ENCODE measurements around the gene GRK6. TPM values are rescaled to one million over a fixed set of nuclear protein-coding genes. Genes with fewer than 3 reads are reported as not detected.

Gene GRK6
- total and polyA plus RNA-seq, 11 donors, result 6.8 to 33.2 (median 17.3) TPM

- DNase-seq (peak in 1 of 5 donors; percentile 62), ATAC-seq (no peak)
- peaks cover 0 to 95% (median 64%) of the 10 kb centered on the region in 9 donors for H3K36me3 ChIP-seq
- no peaks in the 10 kb centered on the region for H3K27me3 ChIP-seq
- no peaks in the 10 kb centered on the region for H3K9me3 ChIP-seq
- TF ChIP-seq CTCF (IDR thresholded peaks at IDR 0.05), result no peak
- no peak for TF ChIP-seq POLR2A (IDR thresholded peaks at IDR 0.05)
- intact Hi-C loops (cut with DNase I), result no loop called here
- no peak overlapping the region for H3K4me3 ChIP-seq
- WGBS, 4 donors, result 95 to 96% (median 96%) methylated on average over 31 to 37 of the region's 37 CpGs
- no peak overlapping the region for H3K27ac ChIP-seq
- H3K4me1 ChIP-seq, result peaks cover 0 to 33% (median 12%) of the 10 kb centered on the region in 12 donors
These were observed 9.5 kb downstream of the GRK6 start for GRCh38 chr5:177435847-177436536.

GRCh38 chr5:177437623-177438022 is 11.1 kb downstream of the GRK6 start:
- H3K36me3 ChIP-seq, result peaks cover 0 to 100% (median 62%) of the 10 kb centered on the region in 9 donors
- intact Hi-C loops (cut with DNase I), result no loop called here
- 75 to 80% (median 78%) methylated on average over 4 of the region's 4 CpGs for WGBS, 4 donors

GRCh38 chr5:177438468-177438867 is 12.0 kb downstream of the GRK6 start:
- no peak overlapping the region for H3K27ac ChIP-seq
- H3K4me1 ChIP-seq, result peaks cover 0 to 9% (median 0%) of the 10 kb centered on the region in 12 donors
- intact Hi-C loops (cut with DNase I), result no loop called here
- no peaks in the 10 kb centered on the region for H3K9me3 ChIP-seq
- DNase-seq, result no peak
- TF ChIP-seq POLR2A (IDR thresholded peaks at IDR 0.05), result no peak
- no peak for TF ChIP-seq CTCF (IDR thresholded peaks at IDR 0.05)
- 93 to 97% (median 94%) methylated on average over 10 of the region's 10 CpGs for WGBS, 4 donors
- H3K36me3 ChIP-seq, result peaks cover 0 to 95% (median 54%) of the 10 kb centered on the region in 9 donors
- no peaks in the 10 kb centered on the region for H3K27me3 ChIP-seq
- no peak for ATAC-seq
- H3K4me3 ChIP-seq, result no peak overlapping the region

More at GRCh38 chr5:177437623-177438022, 11.1 kb downstream of the GRK6 start:
- Histone ChIP-seq H3K9me3 (no peaks in the 10 kb centered on the region), H3K27ac (no peak overlapping the region), H3K4me3 (no peak overlapping the region), H3K4me1 (peaks cover 0 to 17% (median 0%) of the 10 kb centered on the region in 12 donors), H3K27me3 (no peaks in the 10 kb centered on the region)
- no peak for DNase-seq
- ATAC-seq, result no peak
- TF ChIP-seq POLR2A (IDR thresholded peaks at IDR 0.05) (no peak), CTCF (IDR thresholded peaks at IDR 0.05) (no peak)

GRCh38 chr5:177439518-177440053 is 13.1 kb downstream of the GRK6 start:
- no peak overlapping the region for H3K27ac ChIP-seq
- H3K36me3 ChIP-seq, result peaks cover 0 to 84% (median 43%) of the 10 kb centered on the region in 9 donors
- H3K27me3 ChIP-seq, result no peaks in the 10 kb centered on the region
- WGBS, 4 donors, result 96 to 99% (median 98%) methylated on average over 4 of the region's 4 CpGs
- no peaks in the 10 kb centered on the region for H3K4me1 ChIP-seq
- ATAC-seq (no peak), DNase-seq (no peak)
- intact Hi-C loops (cut with DNase I), result no loop called here
- TF ChIP-seq POLR2A (IDR thresholded peaks at IDR 0.05), result no peak
- TF ChIP-seq CTCF (IDR thresholded peaks at IDR 0.05), result no peak
- H3K9me3 ChIP-seq, result no peaks in the 10 kb centered on the region
- H3K4me3 ChIP-seq, result no peak overlapping the region

All from heart left ventricle (tissue), 16 donors.